ENCODE measurements around the gene COX7A2L.
"Not testable (repeated sequence)": the region's sequence is repeated elsewhere in the genome, so short reads cannot be mapped to it uniquely, and the experiment has no call there.

The COX7A2L gene

GRCh38 chr2:42367835-42368234, 6.8 kb upstream of the COX7A2L start:
- DNase-seq (ENCODE audit: low spot score), result no peak

GRCh38 chr2:42366411-42366810, 5.4 kb upstream of the COX7A2L start:
- DNase-seq (ENCODE audit: low spot score), result no peak

GRCh38 chr2:42364658-42365057, 3.6 kb upstream of the COX7A2L start:
- no peak for DNase-seq (ENCODE audit: low spot score)

- no peak for DNase-seq (ENCODE audit: low spot score)
Observed at GRCh38 chr2:42363413-42363812, 2.4 kb upstream of the COX7A2L start.

GRCh38 chr2:42361728-42362283, 789 bp upstream of the COX7A2L start:
- no peak for DNase-seq (ENCODE audit: low spot score)

- no peak for DNase-seq (ENCODE audit: low spot score)
Observed at GRCh38 chr2:42360493-42360889, 526 bp downstream of the COX7A2L start.

- DNase-seq (ENCODE audit: low spot score), result peak; percentile 9
Observed at GRCh38 chr2:42359965-42360483, 993 bp downstream of the COX7A2L start.

GRCh38 chr2:42359304-42359964, 1.6 kb downstream of the COX7A2L start:
- DNase-seq (ENCODE audit: low spot score), result no peak

GRCh38 chr2:42353792-42354429, 7.1 kb downstream of the COX7A2L start:
- no peak for DNase-seq (ENCODE audit: low spot score)

- no peak for DNase-seq (ENCODE audit: low spot score)
Observed at GRCh38 chr2:42351864-42352263, 9.2 kb downstream of the COX7A2L start.

- no peak for DNase-seq (ENCODE audit: low spot score)
Observed at GRCh38 chr2:42350434-42351063, 10.5 kb downstream of the COX7A2L start.

GRCh38 chr2:42348113-42348805, 12.8 kb downstream of the COX7A2L start:
- no peak for DNase-seq (ENCODE audit: low spot score)

- not testable (repeated sequence) for DNase-seq (ENCODE audit: low spot score)
Observed at GRCh38 chr2:42347518-42347917, 13.5 kb downstream of the COX7A2L start.

GRCh38 chr2:42346856-42347255, 14.2 kb downstream of the COX7A2L start:
- DNase-seq (ENCODE audit: low spot score), result not testable (repeated sequence)

GRCh38 chr2:42345986-42346385, 15.0 kb downstream of the COX7A2L start:
- no peak for DNase-seq (ENCODE audit: low spot score)

GRCh38 chr2:42342795-42343241, 18.2 kb downstream of the COX7A2L start:
- DNase-seq (ENCODE audit: low spot score), result no peak

- DNase-seq (ENCODE audit: low spot score), result no peak
Observed at GRCh38 chr2:42342061-42342794, 18.8 kb downstream of the COX7A2L start.

- no peak for DNase-seq (ENCODE audit: low spot score)
Observed at GRCh38 chr2:42340938-42341636, 19.9 kb downstream of the COX7A2L start.

- no peak for DNase-seq (ENCODE audit: low spot score)
Observed at GRCh38 chr2:42340045-42340937, 20.7 kb downstream of the COX7A2L start.

Data from CD4-positive, alpha-beta T cell treated with Interleukin-6 at 100 ng/mL for 8 hours (primary cell).